Mucosa of descending colon (tissue), 3 donors: ENCODE measurements around the gene CACNA2D3. TPM values are rescaled to one million over a fixed set of nuclear protein-coding genes. Genes with fewer than 3 reads are reported as not detected.

Source experiments
- ATAC-seq: fragments of 200-7000 bp; cut with Tn5 transposase; one replicate; pipeline ENCODE4 v1.9.1; 2020; ENCODE audit warnings: mild to moderate bottlenecking, moderate library complexity
- DNase-seq, 3 donors: peaks; one replicate each; pipeline ENCODE4 v3.0.0-alpha.2; 2020
- H3K36me3 ChIP-seq: fragments of 200-600 bp; one replicate; pipeline ENCODE4 v1.8.0; 2021; ENCODE audit warnings: low read depth, mild to moderate bottlenecking
- H3K4me1 ChIP-seq: fragments of 200-600 bp; one replicate; pipeline ENCODE4 v1.8.0; 2021; ENCODE audit warnings: low read depth, mild to moderate bottlenecking
- H3K4me3 ChIP-seq: fragments of 200-600 bp; one replicate; pipeline ENCODE4 v1.8.0; 2021; ENCODE audit warnings: mild to moderate bottlenecking
- H3K9me3 ChIP-seq: fragments of 200-600 bp; one replicate; pipeline ENCODE4 v1.8.0; 2021; ENCODE audit warnings: mild to moderate bottlenecking
- CTCF ChIP-seq: fragments of 200-600 bp; IDR thresholded peaks from one replicate; pipeline ENCODE4 v1.8.0; 2022; ENCODE audit warnings: antibody characterized with exemption, mild to moderate bottlenecking
- intact Hi-C, 2 donors: fragments of 100-400 bp; cut with DNase I in 1 of 2; cut with micrococcal nuclease in 1 of 2; formaldehyde crosslinking; loops; one replicate each; pipeline versions ENCODE4 v1.11.0 to v1.11.1; 2022; cut with DNase I, micrococcal nuclease
- total RNA-seq, 3 donors: library from RNA; stranded (reverse); fragmentation: NEBNext Ultra II Directional in 2 of 3; extraction: Animal tissue kit (Norgen Biotek cat#: 25700) in 2 of 3; gene quantifications; one replicate each; pipeline versions ENCODE4 v1.2.1 to v1.2.4, GENCODE V29; 2021 to 2023
- donor health status: DM: no; HTN: no; CAD: no; lungs with moderate emphysema.
- donor health status: DM: no; HTN: no; CAD: no.
- donor health status: DM: no; HTN: yes; CAD: no.

CACNA2D3 gene
- total RNA-seq, 3 donors from 2014 or later = 0.34 to 3.5 (median 0.55) TPM

- Histone ChIP-seq H3K9me3 (no peaks in the 10 kb centered on the region), H3K36me3 (no peaks in the 10 kb centered on the region), H3K4me3 (no peak overlapping the region), H3K4me1 (no peaks in the 10 kb centered on the region)
- DNase-seq (no peak), ATAC-seq (no peak)
- intact Hi-C loops = no loop called here
- no peak for TF ChIP-seq CTCF
These were observed 70.7 kb downstream of the CACNA2D3 start for GRCh38 chr3:54193093-54193492.

- no peak for TF ChIP-seq CTCF
- ATAC-seq = no peak
- DNase-seq = no peak
- intact Hi-C loops = no loop called here
- Histone ChIP-seq H3K4me3 (no peak overlapping the region), H3K4me1 (no peaks in the 10 kb centered on the region), H3K9me3 (no peaks in the 10 kb centered on the region), H3K36me3 (no peaks in the 10 kb centered on the region)
These were observed 74.1 kb downstream of the CACNA2D3 start for GRCh38 chr3:54196360-54196991.

GRCh38 chr3:54197509-54197908, 75.2 kb downstream of the CACNA2D3 start:
- TF ChIP-seq CTCF = no peak
- Histone ChIP-seq H3K36me3 (no peaks in the 10 kb centered on the region), H3K4me1 (no peaks in the 10 kb centered on the region), H3K4me3 (no peak overlapping the region), H3K9me3 (no peaks in the 10 kb centered on the region)
- ATAC-seq (no peak), DNase-seq (no peak)
- intact Hi-C loops = no loop called here

- Histone ChIP-seq H3K36me3 (no peaks in the 10 kb centered on the region), H3K4me3 (no peak overlapping the region), H3K9me3 (no peaks in the 10 kb centered on the region), H3K4me1 (no peaks in the 10 kb centered on the region)
- TF ChIP-seq CTCF = no peak
- intact Hi-C loops = no loop called here
- no peak for DNase-seq
- no peak for ATAC-seq
These were observed 76.2 kb downstream of the CACNA2D3 start for GRCh38 chr3:54198556-54198955.

- no peak overlapping the region for H3K4me3 ChIP-seq
- intact Hi-C loops = no loop called here
- no peak for TF ChIP-seq CTCF
These were observed 79.7 kb downstream of the CACNA2D3 start for GRCh38 chr3:54202054-54202453.

More at GRCh38 chr3:54202054-54202453, 79.7 kb downstream of the CACNA2D3 start:
- ATAC-seq = no peak
- DNase-seq = no peak
- Histone ChIP-seq H3K36me3 (no peaks in the 10 kb centered on the region), H3K9me3 (no peaks in the 10 kb centered on the region), H3K4me1 (no peaks in the 10 kb centered on the region)
